GM21737 (cell line): ENCODE results near the gene EPS8.
"Not testable (repeated sequence)": the region's sequence is repeated elsewhere in the genome, so short reads cannot be mapped to it uniquely, and the experiment has no call there.

Experiments
- ATAC-seq: cut with Tn5 transposase; IDR thresholded peaks from one replicate; pipeline ENCODE4 v1.9.1; 2021; ENCODE audit warnings: mild to moderate bottlenecking, moderate library complexity; ENCODE audit not compliant: unreplicated experiment

The EPS8 gene

DNA sequence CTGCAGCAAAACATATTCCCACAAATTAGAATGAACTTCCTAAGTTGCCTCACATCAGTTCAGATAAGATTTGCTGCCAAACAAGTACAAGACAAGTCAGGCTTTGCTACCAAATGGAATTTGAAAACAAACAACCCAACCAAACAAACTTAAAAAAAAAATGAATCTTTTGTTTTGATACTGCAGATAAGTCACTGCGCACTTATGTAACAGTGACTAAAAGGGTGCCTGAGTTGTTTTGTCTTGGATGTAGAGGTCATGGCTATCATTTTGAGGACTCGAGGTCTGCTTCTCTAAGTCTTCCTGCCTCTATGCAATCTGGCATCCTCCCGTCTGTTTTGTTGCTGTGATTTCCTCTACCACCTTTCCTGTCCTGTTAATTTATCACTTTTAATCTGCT, 11.1 kb upstream of the EPS8 start:
- ATAC-seq, result no peak

DNA sequence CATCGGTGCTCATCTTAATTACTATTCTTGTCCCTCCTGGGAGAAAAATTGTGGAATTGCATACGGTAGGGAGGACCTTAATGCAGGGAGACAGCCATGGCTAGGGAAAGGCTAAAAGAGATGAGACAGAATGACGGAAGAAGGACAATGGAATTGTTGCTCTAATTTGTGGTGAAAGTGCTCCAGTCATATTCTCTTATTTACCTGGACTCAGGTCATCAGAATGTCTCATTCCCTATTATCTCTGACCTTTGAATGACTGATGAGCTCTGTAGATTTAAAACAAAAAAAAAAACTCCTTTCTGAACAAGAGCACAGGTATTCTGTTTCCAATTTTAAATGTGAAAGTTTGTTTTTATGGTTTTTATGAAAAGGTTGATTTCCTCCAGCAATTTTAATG, 8.6 kb upstream of the EPS8 start:
- no peak for ATAC-seq

DNA sequence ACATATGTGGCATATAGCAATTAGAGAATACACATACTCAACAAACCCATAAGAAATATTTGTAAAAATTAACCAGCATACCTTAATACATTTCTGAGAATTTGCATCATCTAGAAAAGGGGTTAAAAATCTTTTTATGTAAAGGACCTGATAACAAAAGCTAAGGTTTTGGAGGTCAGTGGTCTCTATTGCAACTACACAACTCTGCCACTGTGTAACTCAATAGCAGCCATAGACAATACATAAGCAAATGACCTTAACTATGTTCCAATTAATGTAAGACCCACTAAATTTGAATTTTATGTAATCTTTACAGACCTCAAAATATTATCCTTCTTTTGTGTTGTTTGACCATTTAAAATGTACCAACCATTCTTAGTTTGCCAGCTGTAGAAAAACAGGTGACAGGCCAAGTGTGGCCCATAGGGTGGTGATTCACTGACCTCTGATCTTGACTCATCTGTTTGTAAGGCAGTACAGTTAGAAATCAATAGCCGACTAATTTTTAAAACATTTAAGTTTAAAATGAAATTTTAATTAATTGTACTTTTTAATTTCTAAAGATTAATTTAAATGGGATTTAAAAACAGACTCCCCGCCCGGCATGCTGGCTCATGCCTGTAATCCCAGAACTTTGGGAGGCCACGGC, 7.4 kb upstream of the EPS8 start:
- no peak for ATAC-seq

DNA sequence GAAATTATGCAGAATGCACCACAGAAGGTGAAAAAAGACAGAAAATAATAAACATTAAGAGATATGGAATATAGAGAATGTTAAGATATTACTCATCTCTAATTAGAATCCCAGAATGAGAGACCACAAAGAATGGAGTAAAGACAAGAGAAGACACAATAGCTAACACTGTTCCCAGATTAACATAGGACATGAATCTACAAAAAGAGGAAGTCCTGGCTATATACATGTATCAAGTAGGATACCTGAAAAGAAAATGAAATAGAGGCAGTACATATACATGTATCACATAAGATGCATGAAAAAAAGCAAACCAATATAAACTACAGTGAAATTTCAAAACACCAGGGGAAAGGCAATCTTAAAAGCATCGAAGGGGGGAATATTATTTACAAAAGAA, 5.6 kb upstream of the EPS8 start:
- no peak for ATAC-seq

DNA sequence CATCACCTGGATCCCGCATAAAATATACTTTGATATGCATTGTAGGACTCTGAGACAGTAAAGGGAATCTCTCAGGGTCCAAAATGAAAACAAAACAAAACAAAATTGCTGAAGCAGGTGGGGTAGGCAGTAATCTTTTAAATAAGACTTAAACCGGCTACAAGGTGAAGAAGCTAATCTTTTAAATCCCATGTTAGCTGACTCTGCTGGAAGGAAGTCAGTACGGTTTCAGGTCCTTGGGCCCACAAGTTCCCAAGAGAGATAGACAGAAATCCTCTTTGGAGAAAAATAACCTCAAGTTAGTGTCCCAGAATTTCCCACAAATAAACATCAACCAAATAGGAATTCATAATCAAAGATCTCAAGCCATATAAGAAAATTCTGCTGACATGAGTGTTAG, 5.0 kb upstream of the EPS8 start:
- ATAC-seq, result no peak

DNA sequence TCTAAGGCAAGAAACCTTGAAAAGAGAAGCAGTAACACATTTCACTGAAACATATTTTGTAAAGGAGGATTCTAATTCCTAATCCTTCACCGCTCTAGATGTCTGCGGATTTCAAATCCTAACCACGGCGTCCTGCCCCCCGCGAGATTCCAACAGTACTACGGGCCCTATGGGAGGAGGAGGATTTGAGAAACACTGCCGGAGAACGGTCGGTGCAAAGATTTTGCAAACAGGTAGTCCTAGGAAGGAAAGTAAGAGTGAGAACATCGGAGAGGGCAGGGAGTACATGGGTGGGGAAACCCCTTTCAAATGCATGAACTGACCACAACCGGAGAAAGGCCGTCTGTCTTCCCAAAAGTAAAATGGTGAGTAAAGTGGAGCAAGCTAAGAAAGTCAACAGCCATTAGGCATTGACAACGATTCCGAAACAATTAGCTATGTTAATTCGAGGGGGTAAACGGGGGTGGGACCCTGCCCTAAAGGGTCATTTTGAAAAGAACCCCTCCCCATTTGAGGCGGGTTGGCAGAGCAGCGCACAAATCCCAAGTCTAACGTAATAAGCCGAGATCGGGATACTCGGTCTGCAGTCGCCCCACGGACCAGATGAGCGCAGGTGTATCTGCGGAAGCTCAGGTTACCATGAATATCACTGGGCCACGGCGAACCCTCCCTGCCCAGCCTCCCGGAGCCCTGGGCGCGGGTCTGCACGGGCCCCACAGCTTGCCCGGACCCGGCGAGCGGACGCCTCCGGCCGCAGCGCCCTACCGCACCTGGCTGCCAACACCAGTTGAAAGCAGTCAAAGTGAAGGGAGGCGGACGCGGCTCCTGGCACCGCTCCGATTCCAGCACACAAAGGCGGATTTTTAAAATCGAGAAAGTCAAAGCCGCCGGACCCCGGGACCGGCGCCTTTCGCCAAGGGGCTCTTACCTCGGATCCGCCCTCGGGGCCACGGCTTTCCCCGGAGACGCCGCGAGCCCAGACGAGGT, 662 bp downstream of the EPS8 start:
- ATAC-seq, result peak; percentile 20

DNA sequence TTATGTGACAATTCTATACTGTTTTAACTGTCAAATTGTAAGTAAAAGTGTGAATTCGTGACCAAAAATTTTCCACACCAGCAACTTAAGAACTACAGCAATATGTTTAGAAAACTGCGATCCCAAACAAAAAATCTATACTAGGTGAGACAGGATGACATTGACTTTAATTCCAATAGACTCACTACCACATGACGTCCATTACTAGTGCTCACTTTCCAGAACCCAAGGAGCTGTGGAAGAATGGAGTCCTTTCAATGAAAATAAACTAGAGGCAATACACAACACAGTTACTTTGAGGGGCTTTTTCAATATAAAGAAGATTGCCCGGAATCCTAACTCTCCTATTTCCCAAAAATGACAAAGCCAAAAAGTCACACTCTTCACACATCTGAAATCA, 1.4 kb downstream of the EPS8 start:
- ATAC-seq, result no peak

DNA sequence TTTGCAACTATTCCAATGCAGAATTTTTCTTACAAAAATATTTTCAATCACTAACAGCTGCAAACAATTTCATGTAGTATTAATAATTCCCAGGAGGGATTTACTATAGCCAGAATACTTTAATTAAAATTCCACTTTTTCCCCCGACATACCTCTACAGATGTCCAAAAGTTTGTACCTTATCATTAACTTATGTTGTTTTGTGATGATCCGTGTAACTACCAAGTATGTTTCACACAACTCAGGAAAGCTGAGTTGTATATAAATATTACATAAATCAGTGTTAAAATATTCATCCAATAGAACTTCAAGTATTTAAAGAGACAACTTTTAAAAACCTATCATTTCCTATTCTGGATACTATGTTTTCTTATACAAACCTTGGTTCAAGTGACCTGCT, 2.4 kb downstream of the EPS8 start:
- no peak for ATAC-seq

DNA sequence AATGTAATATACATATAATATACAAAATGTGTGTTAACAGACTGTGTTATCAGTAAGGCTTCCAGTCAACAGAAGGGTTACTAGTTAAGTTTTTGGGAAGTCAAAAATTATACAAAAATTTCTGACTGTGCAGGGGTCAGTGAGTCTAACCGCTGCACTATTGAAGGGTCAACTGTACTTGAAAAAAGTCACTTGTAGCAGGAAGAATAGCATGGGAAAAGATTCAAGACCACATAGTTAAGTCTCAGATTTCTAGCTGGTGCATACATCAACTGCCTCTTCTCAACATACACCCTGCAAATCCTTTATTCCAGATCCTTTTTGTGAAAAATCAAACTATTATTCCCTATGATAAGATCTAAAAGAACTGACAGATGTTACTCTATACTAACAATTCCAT, 5.9 kb downstream of the EPS8 start:
- ATAC-seq, result no peak

DNA sequence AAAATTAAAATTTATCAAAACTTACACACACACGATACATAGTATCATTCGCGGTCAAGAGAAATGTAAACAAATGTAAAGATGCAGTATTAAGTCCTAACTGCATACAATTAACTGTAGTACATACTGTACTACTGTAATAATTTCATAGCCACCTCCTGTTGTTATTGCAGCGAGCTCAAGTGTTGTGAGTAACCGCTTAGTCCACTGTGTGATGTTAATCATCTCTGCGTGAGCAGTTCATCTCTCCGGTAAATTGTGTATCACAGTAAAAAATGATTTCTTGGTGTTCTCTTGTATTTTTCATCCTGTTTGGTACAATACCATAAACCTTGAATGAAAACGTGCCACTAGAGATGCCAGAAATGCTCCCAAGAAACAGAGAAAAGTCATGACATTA, 6.5 kb downstream of the EPS8 start:
- no peak for ATAC-seq

DNA sequence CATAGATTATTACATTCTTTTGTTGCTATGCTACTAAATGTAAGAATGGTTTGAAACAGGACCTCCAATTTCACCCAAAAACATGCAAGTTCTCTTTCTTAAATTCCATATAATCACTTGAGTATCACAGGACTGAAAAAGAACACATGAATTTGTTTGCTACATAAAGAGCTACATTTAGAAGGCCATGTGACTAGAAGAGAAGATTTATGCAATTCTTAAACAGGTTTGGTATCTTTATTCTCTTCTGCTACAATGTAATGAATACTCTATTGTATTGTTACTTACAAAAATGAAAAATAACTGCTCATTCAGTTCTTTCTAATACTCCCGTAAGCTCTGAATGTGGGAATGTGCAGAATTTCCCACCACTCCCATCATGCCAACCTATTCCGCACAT, 9.3 kb downstream of the EPS8 start:
- no peak for ATAC-seq

DNA sequence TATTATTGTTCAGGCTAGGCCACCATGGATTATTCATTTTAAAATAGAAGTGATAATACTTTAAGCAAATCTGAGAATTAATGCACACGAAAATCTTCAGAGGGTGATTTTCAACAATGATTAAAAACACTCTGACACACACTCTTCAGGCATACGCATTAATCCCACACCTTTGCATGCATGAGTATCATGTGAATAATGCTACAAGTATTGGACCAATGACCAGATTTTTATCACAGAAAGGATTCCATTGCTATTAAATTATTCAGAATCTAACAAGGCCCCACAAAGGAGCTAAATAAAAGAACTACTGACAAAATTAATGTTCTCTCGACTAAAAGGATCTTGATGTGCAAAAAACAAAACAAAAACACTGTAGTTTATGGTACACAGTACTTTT, 11.1 kb downstream of the EPS8 start:
- ATAC-seq, result no peak

DNA sequence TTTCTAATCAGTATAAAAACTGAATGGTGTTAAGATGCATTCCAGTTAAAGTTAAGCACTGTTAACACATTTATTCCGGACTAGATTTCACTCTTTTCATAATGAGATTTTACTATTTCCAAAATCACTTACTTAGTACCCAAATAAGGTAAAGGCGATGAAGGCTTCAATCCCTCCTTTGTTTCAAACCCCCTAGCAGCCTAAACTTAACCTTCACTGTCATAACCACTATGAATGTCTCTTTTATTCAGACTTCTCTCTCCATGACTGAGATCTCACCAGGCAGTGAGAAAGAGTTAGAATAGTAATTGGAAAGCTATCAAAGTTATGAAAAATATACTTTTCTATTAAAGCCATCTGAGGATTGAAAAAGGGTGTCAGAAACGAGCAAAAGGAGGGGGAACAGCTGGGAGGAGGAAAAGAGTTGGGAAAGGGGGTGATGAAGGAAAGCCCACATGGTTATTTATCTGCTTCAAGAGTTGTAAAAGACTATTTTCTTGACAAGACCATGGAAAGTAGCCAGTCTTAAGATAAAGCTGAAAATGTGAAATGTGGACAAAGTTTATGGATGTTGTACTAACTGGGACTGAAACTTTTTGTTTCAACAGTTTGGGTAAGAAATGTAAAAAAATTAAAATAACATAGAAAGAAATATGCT, 11.7 kb downstream of the EPS8 start:
- no peak for ATAC-seq

DNA sequence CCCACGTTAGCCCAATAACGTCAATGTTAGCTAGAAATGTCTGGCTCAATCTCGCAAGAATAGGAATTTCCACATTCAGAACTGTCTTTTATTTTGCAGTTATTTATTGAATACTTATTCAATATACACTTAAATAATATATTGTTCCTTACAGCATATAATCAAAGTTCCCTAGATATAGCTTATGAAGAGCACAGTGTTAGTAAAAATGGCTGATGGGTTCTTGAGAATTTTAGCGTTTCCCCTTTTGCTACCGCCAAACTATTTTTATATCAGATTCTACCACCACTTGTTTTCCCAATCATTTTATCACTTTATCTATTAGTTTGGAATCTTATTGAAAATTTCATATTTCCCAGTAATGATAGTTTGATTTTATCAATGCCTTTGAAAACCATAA, 12.7 kb downstream of the EPS8 start:
- no peak for ATAC-seq

DNA sequence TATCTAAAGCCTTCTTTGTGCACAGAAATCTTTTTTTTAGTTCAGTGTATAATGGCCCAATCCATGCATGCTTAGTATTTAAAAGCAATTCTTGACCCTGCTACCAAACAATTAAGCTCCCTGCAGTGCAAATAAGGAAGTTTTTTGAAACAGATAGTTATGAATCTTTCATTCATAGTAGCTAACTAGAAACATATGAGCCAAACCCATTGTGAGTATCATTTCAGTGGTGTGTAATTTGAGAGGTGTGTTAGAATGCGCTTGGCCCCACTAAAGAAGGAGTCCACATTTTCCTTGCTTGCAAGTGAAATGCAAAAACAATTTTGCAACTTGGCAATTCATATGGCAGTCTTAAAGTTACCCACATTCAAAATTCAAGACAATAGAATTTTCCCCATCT, 14.4 kb downstream of the EPS8 start:
- no peak for ATAC-seq

DNA sequence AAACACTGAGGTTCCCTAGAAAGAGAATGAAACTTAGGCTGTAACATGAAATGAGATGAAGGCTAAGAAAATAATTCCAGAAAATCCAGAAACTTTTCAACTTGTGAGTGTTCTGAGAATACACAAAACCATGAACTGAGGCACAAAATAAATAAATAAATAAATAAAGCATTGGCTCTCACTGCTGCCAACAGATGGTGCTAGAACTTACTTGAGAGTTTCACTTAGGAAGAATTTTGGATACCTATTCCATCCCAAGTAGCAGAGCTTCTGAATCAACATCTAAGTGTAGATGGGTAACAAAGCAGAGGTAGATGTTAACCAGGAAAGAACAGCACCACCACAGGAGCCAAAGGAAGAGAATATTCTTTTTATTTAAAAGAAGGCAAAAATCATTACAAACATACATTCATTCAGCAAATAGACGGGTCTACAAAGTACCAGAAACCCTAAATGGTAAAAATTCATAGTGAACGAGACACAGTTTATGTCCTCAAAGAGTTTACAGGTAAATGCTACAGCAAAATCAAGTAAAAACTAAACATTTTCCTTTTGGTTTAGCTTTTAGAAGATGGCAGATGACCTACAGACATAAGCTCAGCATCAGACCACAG, 16.7 kb downstream of the EPS8 start:
- no peak for ATAC-seq

DNA sequence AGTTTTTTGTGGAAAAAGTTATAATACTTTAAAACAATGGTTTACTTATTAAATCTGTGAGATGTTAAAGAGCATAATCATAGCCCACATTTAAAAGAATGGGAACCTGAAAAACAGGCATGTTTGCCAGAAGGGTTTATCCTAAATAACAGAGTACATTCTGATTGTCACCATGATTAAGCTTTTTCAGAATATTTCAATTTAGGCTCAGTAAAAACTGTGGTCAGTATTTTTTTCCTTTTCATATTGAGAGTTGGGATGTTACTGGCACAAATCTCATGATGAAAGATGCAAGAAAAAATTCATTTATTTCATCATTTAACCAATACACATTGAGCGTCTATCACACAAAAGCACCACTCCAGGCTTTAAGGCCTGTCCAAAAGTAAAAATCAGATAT, 18.6 kb downstream of the EPS8 start:
- no peak for ATAC-seq

DNA sequence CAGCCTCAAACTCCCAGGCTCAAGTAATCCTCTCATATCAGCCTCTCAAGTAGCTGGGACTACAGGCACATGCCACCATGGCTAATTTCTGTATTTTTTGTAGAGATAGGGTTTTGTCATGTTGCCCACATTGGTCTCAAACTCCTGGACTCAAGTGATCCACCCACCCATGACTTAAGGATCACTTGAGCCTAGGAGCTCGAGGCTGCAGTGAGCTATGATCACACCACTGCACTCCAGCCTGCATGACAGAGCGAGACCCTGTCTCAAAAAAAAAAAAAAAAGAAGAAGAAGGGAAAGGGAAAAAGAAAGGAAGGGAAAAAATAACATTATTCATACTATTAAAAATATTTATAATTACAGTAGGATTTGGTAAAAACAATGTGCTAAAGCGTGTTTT, 19.2 kb downstream of the EPS8 start:
- ATAC-seq, result no peak

DNA sequence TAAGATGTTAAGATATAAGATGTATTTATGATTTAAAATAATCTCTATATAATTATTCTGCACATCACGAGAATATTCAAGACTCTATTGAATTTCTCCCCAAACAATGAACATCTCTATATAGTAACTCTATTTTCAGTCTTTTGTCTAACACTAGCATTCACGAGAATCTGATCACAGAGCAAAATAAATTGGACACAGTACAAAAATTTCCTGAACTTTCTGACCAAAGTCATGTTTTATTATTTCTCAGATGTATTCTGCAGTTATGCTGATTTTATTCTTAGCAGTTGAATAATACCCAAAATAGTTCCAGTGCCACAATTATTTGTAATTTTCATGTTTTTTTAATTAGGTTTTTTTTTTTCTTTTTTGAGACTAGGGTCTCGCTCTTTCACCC, 19.6 kb downstream of the EPS8 start:
- no peak for ATAC-seq

DNA sequence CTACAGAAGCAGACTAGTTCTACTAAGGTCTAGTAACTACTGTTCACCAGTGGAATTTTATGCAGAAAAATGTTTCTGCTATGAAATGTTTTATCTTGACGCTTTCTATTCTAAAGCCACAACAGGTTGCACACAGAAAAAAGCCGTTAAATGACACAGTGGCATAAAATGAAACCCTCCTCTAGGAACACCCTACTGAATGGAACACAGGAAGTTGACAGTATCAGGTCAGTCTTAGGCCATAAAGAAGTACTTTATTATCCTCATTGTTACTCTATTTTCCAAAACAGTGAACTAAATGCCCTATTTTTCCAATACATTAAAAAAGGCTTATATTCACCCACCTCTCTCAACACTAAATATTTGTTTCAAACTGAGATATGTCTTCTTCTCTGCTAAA, 21.9 kb downstream of the EPS8 start:
- no peak for ATAC-seq

DNA sequence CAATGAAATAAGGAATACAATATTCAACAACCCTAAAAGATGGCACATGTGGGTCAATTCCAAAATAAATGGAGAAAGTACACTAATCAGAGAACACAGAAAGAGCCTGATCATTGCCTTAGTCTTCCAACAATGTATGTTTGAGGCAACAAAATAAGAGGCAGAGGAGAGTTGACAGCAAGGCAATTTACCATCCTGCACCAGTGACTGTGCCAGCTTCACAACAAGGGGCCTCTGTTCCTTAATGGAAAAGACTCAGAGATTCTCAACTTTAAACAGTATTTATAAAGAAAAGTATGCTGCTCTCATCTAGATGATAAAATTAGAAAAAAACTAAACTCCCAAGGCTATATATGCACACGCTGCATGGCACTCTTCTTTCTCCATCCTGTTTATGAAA, 25.9 kb downstream of the EPS8 start:
- no peak for ATAC-seq

DNA sequence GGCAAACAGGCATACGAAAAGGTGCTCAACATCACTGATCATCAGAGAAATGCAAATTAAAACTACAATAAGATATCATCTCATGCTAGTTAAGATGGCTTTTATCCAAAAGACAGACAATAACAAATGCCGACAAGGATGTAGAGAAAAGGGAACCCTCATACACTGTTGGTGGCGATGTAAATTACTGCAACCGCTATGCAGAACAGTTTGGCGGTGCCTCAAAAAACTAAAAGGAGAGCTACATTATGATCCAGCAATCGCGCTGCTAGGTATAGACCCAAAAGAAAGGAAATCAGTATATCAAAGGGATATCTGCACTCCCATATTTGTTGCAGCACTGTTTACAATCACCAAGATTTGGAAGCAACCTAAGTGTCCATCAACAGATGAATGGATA, 27.0 kb downstream of the EPS8 start:
- not testable (repeated sequence) for ATAC-seq
